ENCODE results near the gene MAPKAPK2.

MAPKAPK2 gene

GRCh38 chr1:206705726-206706297 is 21.1 kb downstream of the MAPKAPK2 start:
- peak; percentile 48 for DNase-seq

- DNase-seq: peak; percentile 88
Observed at GRCh38 chr1:206706298-206706791, 21.6 kb downstream of the MAPKAPK2 start.

- DNase-seq: no peak
Observed at GRCh38 chr1:206706806-206707366, 22.2 kb downstream of the MAPKAPK2 start.

GRCh38 chr1:206708058-206708457 is 23.4 kb downstream of the MAPKAPK2 start:
- no peak for DNase-seq

GRCh38 chr1:206708882-206709281 is 24.2 kb downstream of the MAPKAPK2 start:
- no peak for DNase-seq

- DNase-seq: no peak
Observed at GRCh38 chr1:206709322-206709721, 24.6 kb downstream of the MAPKAPK2 start.

- peak; percentile 54 for DNase-seq
Observed at GRCh38 chr1:206709772-206710459, 25.2 kb downstream of the MAPKAPK2 start.

- peak; percentile 51 for DNase-seq
Observed at GRCh38 chr1:206710460-206710823, 25.7 kb downstream of the MAPKAPK2 start.

GRCh38 chr1:206713070-206713469 is 28.4 kb downstream of the MAPKAPK2 start:
- DNase-seq: no peak

GRCh38 chr1:206713910-206714312 is 29.2 kb downstream of the MAPKAPK2 start:
- DNase-seq: no peak

GRCh38 chr1:206714331-206715058 is 29.8 kb downstream of the MAPKAPK2 start:
- DNase-seq: no peak

- DNase-seq: no peak
Observed at GRCh38 chr1:206715120-206715519, 30.4 kb downstream of the MAPKAPK2 start.

- no peak for DNase-seq
Observed at GRCh38 chr1:206715552-206716158, 30.9 kb downstream of the MAPKAPK2 start.

GRCh38 chr1:206716159-206716869 is 31.6 kb downstream of the MAPKAPK2 start:
- DNase-seq: no peak

- DNase-seq: no peak
Observed at GRCh38 chr1:206716870-206717673, 32.4 kb downstream of the MAPKAPK2 start.

GRCh38 chr1:206717674-206717989 is 32.9 kb downstream of the MAPKAPK2 start:
- DNase-seq: no peak

- no peak for DNase-seq
Observed at GRCh38 chr1:206719169-206719839, 34.6 kb downstream of the MAPKAPK2 start.

GRCh38 chr1:206721454-206721853 is 36.7 kb downstream of the MAPKAPK2 start:
- no peak for DNase-seq

GRCh38 chr1:206722751-206723461 is 38.2 kb downstream of the MAPKAPK2 start:
- no peak for DNase-seq

GRCh38 chr1:206723462-206723804 is 38.7 kb downstream of the MAPKAPK2 start:
- DNase-seq: no peak

Measured in eye (tissue), 1 donor.